GM21528 (cell line): ENCODE results near the gene TMCO4.
"Not testable (repeated sequence)": the region's sequence is repeated elsewhere in the genome, so short reads cannot be mapped to it uniquely, and the experiment has no call there.

ENCODE experiments used
- ATAC-seq: cut with Tn5 transposase; IDR thresholded peaks from one replicate; pipeline ENCODE4 v1.9.1; 2021; ENCODE audit warnings: mild to moderate bottlenecking, moderate library complexity; ENCODE audit not compliant: unreplicated experiment, low FRiP score

The TMCO4 gene

DNA sequence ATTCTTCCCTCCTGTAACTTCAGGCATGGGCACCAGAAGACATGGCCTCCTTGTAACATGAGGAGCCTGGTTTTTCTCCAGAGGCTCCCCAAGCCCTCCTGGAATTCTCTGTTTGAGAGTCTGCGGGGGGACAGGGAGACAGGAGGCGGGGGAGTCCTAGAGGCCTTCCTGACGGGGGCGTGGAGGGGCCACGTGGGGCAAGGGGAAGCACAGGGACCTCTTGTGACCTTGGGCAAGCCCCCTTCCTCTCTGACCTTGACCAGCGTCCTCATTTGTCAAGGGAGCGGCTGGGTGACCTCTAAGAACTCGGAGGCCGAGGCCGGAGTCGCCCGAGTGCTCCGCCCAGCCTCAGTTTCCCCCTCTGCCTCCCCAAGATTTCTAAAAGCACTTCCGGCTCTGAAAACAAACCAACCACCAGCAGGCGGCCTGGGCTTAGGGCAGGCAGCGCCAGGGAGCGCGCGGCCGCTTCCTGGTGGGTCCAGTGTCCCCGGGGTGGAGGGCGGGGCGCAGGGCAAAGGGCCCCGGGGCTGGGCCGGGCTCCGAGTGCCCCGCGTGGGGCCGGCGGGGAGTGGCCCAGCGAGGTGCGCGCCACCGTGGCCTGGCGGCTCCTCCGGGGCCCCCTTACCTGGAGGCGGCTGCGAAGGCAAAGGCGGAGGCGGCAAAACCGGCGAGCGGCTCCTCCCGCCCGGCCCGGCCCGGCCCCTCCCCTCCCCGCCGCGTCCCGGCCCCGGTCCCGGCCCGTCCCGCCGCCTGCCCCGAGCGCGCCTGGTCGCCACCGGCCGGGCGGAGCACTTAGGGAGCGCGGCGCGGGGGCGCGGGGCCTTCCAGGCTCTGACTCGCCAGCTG is at the start of gene TMCO4:
TMCO4 (minus strand) TSS at position 687 of the 846 bp plus-strand sequence. CDS start 19,158 bp downstream, outside the sequence.
- ATAC-seq: peak; percentile 65

DNA sequence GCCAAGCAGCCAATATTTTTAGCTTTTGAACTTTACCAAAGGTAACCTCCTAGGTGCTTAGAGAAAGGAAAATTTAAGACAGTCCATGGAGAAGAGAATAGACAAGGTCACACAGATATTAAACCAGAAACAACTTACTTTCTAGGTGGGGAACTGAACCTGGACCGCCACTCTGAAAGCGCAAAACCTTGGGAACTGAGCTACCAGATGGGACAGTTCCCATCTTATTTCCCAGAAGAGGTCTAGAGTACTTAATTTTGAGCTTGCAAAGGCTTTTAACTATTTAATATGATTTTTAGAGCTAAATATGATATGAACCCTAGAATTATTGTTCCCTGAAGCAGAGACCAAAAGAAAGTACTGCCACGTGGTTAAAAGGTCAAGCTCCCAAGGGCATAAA is 49.6 kb upstream of the TMCO4 start:
- not testable (repeated sequence) for ATAC-seq

DNA sequence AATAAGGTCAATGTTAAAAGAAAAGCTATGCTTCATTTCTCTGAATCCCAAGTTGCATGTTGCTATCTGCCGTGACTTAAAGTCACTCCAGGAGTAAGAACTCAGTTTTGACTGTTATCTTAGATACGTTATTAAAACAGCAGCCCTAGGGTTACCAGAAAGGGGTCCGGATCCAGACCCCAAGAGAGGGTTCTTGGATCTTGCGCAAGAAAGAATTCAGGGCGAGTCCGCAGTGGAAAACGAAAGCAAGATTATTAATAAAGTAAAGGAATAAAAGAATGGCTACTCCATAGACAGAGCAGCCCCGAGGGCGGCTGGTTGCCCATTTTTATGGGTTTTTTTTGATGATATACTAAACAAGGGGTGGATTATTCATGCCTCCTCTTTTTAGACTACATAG is 47.6 kb upstream of the TMCO4 start:
- ATAC-seq: not testable (repeated sequence)

DNA sequence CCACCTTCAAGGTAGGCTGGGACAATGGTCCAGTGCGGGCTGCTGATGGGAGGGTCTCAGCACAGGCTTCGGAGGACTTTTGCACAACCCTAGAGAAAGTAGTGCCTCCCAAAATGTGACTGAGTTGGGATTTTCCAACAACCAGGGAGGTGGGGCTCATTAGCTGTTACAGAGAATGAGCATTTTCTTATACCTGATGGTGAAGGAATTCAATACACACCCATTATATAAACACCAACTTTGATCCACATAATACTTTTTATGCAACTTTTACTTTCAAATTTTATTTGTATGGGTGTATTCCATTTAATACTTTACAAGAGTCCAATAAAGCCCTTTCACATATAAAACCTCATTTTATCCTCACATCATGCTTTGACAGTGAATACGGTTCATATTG is 46.6 kb upstream of the TMCO4 start:
- ATAC-seq: no peak

DNA sequence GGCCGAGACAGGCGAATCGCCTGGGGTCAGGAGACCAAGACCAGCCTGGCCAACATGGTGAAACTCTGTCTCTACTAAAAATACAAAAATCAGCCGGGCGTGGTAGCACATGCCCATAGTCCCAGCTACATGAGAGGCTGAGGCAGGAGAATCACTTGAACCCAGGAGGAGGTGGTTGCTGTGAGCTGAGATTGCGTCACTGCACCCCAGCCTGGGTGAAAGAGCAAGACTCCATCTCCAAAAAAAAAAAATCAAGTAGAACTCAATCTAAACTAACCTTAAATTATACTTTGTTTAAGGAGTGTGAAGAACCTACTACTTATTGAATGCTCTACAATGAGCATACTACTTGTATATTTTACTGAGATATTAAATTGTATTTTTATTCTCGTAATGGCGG is 45.8 kb upstream of the TMCO4 start:
- no peak for ATAC-seq

DNA sequence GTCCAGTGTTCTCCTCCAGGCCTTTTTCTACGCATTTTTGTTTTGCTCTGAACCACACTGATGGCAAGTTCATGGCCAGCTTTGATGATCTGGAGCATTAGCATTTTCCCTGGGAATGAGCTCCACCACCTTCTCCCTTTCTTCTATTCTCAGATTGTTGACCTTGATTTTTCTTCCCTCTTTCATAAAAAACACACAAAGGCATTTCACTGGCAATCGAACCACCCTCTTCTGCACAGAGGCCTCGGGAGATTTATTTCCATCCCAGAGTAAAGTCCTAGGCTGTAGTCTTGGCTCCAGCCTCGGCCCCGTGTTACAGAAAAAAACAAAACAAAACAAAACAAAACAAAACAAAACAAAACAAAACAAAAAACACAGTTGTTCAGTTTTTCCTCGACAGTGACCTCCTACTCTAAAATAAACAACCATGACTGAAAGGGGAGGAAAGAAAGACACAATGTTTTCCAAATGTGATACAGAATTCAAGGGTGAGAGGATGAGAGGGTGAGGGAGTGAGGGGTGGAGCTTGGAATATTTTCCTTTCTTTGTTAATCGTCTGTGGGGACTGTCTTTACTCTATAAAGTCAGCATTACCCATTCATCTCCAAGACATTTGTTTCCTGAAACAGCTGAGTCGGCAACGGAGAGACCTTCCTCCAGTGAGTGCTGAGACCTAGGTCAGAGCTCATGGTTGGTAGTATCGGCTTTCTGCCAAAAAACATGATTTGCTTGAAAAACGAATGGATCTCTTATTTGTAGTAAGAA is 45.2 kb upstream of the TMCO4 start:
- no peak for ATAC-seq

DNA sequence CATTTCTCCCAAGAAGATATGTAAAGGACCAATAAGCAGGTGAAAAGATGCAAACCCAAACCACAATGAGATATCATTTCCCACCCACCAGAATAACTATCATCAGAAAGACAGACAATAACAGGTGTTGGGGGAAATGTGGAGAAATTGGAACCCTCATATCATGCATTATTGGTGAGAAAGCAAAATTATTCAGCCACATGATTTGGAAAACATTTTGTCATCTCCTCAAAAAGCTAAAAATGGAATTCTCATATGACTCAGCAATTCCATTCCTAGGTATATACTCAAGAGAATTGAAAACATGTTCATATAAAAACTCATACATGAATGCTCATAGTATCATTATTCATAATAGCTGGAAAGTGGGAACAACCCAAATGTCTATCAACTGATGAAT is 40.5 kb upstream of the TMCO4 start:
- ATAC-seq: no peak

DNA sequence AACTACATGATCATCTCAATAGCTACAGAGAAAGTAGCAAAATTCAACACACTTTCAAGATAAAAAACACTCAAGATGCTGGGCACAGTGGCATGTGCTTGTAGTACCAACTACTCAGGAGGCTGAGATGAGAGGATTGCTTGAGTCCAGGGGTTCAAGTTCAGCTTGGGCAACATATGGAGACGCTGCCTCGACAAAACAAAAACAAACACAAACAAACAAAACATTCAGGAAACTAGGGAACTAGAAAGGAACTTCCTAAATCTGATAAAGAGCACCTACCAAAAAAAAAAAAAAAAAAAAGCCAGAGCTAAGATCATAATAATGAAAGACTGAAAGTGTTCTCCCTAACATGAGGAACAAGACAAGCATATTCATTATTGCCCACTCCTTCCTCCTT is 38.1 kb upstream of the TMCO4 start:
- no peak for ATAC-seq

DNA sequence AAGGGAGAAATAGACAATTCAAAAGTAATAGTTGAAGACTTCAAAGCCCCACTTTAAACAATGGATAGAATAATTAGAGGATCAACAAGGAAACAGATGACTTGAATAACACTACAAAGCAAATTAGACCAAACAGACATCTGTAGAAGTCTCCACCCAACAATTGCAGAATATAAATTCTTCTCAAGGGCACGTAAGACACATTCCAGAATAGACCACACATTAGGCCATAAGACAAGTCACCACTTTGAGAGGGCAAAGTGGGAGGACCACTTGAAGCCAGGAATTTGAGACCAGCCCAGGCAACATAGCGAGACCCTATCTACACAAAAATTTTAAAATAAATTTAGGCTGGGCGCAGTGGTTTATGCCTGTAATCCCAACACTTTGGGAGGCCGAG is 35.9 kb upstream of the TMCO4 start:
- no peak for ATAC-seq

DNA sequence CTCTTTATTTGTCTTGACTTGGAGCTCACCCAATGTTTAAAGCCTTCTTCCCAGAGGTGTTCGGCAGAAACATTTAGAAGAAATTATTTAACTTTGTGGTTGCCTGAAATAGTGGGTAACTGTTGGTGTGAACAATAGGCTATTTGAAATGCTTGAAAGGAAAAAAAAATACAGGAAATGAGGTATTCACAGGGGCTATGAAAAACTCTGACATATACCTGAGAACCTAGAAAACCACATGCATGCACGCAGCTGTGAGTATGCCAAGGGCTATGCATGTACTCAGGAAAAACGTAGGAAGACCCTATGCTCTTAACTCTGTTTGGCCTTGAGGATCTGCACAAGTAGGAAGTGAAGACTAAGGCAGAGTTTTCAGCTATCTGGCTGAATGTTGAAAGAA is 31.7 kb upstream of the TMCO4 start:
- ATAC-seq: no peak

DNA sequence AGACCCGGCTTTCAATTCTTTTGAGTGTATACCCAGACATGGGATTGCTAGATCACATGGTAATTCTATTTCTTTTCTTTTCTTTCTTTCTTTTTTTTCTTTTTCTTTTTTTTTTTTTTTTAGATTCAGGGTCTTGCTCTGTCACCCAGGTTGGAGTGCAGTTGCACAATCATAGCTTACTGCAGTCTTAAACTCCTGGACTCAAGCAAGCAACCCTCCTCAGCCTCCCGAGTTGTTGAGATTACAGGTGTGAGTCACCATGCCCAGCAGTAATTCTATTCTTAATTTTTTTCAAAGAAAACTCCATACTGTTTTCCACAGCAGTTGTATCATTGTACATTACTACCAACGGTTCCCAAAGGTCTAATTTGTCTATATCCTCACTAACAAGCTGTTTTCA is 28.8 kb upstream of the TMCO4 start:
- no peak for ATAC-seq

DNA sequence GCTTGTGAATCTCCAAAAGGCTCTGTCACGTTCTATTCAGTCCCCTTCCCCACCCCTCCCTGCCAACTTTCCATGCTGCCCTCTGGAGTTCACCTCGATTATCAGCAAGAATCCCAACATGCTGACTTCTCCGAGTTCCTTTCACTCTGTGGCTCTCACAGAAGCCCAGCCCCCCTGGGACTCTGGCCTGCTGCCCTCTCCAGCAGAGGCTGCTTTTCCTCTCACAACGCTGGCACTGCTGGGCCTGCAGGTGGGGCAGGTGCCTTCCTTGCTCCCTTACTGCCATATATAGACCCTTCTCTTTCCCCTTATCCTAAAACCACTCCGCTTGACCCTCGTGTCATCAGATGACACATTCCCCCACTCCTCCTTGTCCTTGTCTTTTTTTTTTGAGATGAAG is 25.6 kb upstream of the TMCO4 start:
- no peak for ATAC-seq

DNA sequence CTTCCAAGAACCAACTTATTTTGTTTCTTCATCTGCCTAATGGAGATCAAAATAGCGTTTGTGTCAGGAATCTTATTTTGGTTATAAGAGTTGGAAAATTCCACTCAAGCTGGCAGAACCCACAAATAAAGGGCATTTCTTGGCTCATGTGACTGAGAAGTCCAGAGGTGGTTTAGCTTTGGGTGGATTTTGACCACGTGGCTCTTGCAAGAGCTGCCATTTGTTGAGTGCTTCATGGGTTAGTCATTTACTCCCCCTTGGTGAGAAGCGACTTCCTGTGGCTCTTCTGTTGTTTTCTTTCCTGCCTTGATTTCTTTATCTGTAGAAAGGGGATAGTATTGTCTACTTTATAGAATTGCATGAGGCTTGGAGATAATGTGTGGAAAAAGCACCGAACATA is 24.8 kb upstream of the TMCO4 start:
- ATAC-seq: no peak

DNA sequence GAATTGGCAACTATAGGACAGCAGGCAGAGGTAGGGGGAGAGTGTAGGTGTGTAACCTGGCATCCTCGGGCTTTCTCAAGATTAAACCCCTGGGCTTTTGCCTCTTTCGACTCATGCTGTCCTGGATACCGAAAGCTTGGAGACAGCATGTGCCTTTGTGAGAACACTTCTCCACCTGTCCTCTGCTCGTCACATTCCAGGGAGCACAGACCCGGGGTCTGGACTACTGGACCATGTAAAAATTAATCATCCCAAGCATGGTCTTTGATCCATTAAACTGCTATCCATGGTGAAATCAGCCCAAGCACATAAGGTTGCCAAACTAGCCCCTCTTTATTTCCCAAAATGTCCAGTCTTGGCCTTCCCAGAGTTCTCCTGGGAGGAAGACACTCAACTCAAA is 24.3 kb upstream of the TMCO4 start:
- ATAC-seq: no peak

DNA sequence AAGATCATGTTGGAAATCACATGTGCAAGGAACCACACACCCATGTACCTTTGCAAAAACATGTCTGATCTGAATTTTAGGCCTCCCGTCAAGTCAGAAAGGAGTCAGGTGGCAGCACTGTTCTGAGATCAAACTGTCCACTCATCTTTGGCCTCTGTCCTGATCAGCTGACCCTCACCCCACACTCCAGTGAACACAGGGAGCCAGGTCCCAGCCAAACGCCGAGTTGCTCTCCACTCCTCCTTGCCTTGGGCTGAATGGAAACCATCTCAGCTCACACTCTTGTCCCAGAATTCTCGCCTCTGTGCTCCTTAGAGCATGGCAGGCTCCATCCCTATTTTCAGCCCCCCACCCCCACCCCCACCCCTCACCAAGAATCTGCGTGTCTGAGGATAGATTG is 20.0 kb upstream of the TMCO4 start:
- ATAC-seq: no peak

DNA sequence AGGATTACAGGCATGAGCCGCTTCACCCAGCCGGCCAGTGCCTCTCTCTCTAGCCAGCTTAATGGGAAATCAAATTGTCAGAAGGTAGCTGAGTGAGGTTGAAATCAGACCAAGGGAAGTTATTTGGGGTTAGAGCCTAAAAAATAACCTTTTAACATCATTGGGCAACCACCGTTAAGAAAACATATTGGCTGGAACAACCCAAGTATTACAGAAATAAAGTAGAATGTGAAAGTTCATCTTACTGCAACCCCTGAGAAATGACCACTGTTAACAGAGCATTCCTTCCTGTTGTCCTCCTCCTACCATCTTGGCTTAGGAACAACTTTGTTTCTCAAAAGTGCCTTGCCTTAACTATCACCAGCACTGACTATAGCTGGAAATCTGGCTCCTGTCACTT is 18.6 kb upstream of the TMCO4 start:
- ATAC-seq: no peak

DNA sequence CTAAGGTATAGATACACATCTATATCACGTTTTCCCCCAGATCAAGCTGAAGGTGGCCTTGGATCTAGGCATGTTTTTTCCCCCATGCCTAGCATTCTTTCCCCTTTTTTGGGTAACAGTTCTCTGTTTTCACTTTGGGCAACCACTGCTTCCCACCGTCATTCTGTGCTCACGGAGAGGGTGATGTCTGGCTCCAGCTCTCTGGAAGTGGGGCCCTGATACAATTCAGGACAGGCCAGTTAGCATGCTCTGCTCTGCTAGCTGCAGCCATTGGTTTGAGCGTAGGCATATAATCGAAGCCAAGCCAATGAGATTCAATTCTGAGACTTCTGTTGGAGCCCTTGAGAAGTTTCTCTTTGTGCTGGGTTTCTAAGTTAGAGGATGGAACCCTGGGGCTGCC is 17.4 kb upstream of the TMCO4 start:
- ATAC-seq: no peak

DNA sequence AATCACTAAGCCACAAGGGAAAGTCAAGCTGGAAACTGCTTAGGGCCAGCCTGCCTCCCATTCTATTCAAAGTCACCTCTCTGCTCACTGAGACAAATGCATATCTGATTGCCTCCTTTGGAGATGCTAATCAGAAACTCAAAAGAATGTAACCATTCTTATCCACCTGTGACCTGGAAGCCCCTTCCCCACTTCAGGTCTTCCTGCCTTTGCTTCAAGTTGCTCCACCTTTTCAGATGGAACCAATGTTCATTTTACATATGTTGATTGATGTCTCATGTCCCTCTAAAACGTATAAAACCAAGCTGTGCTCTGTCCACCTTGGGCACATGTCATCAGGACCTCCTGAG is 17.0 kb upstream of the TMCO4 start:
- ATAC-seq: not testable (repeated sequence)

DNA sequence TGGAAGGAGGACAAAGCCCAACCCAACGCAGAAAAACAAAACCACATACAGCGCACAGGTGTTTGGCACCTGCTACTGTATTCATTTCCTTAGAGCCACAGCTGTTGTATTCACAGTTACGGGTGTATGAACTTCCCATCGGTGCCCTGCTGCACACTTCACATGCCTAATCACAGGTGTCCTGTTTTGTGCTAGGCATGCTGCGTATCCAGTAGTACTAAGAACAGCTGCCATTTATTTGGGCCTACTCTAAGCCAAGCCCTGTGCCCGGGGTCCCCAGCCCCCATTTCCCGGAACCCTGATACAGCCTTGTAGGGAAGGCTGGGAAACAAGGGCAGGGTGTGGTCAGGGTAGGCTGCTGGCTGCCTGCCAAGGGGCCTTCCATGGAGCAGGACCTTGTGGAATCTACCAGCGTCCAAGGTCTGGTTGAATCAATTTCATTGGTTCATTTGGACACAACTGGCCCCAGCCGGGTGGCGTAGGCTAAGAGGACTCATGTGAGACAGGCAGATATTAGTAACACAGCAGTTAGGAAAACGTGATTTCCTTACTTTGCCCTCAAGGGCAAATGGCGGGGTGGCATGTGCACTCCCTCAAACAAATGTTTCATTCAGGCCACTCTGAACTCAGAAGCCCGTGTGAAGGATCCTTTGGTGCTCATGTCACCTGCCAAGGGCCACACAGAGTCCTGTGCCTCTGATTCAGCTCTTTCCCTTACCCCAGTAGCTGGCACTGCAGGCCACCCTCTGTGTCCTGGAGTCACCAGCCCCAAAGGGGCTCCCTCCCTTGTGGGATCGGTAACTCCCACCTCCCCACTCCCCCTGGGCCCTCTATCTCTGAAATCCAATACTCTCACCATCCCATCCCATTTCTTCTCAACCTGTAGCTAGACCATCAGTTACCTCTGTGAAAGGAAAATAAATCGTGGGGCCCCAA is 16.4 kb upstream of the TMCO4 start:
- no peak for ATAC-seq

DNA sequence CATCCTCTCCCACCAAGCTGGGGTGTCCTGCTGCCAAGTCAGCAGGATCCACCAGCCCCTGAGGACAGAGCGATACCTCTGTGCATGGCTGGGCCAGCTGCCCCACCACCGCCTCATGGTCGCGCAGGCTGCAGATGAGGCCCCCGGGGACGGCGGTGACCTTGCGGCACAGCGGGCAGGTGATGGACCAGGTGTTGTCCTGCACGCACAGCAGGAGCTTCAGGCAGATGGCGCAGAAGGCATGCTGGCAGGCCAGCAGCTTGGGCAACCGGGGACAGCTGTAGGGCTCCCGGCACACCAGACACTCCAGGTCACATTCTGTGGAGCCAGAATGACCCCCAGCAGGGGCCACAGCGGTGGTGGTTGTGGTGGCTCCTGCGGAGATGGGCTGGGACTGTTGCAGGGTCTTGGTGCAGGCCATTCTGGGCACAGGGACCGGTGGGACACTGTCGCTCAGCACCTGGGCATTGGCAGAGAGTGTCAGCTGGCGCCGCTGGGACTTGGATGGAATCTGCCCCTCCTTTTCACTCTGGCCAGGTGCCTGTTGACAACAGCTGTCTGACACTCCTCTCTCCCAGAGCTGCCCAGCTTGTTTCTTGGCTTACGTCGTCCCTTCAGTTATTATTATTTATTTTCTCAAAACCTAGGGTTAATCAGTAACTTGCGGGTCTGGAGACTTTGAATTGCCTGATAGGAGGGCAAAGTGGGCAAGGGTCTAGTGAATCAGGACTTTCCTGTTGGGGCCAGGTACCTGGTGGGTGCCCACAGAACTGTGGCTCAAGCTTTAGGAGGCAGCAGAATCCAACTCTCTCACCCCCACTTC is 15.2 kb upstream of the TMCO4 start, which contains the start of gene RNF186:
RNF186 (minus strand) TSS at position 603 of the 823 bp plus-strand sequence; CDS start at position 421, 182 bp downstream.
- ATAC-seq: no peak
